NCI-H226 (cell line): ENCODE data around the gene TBR1.

ENCODE experiments used
- DNase-seq: peaks from one replicate; pipeline ENCODE4 v3.0.0-alpha.2; 2015

Gene TBR1

GRCh38 chr2:161430386-161430785 lies 14.3 kb downstream of the TBR1 start:
- DNase-seq: no peak

- no peak for DNase-seq
These were observed 16.0 kb downstream of the TBR1 start for GRCh38 chr2:161432107-161432506.

- no peak for DNase-seq
These were observed 18.0 kb downstream of the TBR1 start for GRCh38 chr2:161434118-161434517.

- DNase-seq: peak; percentile 79
These were observed 20.3 kb downstream of the TBR1 start for GRCh38 chr2:161436411-161436810.

- no peak for DNase-seq
These were observed 22.5 kb downstream of the TBR1 start for GRCh38 chr2:161438598-161438997.

- no peak for DNase-seq
These were observed 29.0 kb downstream of the TBR1 start for GRCh38 chr2:161445097-161445496.

GRCh38 chr2:161448431-161448830 lies 32.3 kb downstream of the TBR1 start:
- DNase-seq: no peak

- DNase-seq: no peak
These were observed 55.5 kb downstream of the TBR1 start for GRCh38 chr2:161471631-161472030.

- DNase-seq: no peak
These were observed 58.8 kb downstream of the TBR1 start for GRCh38 chr2:161474920-161475319.
